OCI-LY7 (cell line): ENCODE results near the gene OPHN1.

Experiments used
- CTCF ChIP-seq: fragments of 200-600 bp; sonication (generic); conservative IDR thresholded peaks from 2 replicates; pipeline ENCODE4 v1.5.1; 2014; ENCODE audit warnings: mild to moderate bottlenecking, antibody characterized with exemption, low read length, moderate library complexity, mixed read lengths
- EZH2phosphoT487 ChIP-seq: fragments of 200-600 bp; sonication (generic); IDR thresholded peaks from 2 replicates; pipeline ENCODE4 v1.6.1; 2018; ENCODE audit warnings: low read depth, borderline replicate concordance, mild to moderate bottlenecking, mixed run types, antibody characterized with exemption, low read length, moderate library complexity, mixed read lengths

GRCh38 chrX:68462653-68463052, 29.4 kb upstream of the OPHN1 start:
- TF ChIP-seq CTCF (peak; percentile 59), EZH2phosphoT487 (no peak)
